GM23248 (cell line): ENCODE data around the gene HUS1B. TPM values are rescaled to one million over a fixed set of nuclear protein-coding genes. Genes with fewer than 3 reads are reported as not detected.
A peak's percentile ranks its signal among the peaks of the same experiment; 100 is the strongest.

Experiments used
- DNase-seq: peaks from one replicate; pipeline ENCODE4 v3.0.0-alpha.2; 2015
- H2AFZ ChIP-seq: fragments of 200-600 bp; sonication (generic); 2 replicates; pipeline ENCODE4 v1.6.1; 2016; ENCODE audit warnings: antibody characterized with exemption
- H3F3A ChIP-seq: fragments of 200-600 bp; sonication (generic); 2 replicates; pipeline ENCODE4 v1.6.1; 2016; ENCODE audit warnings: mild to moderate bottlenecking, antibody characterized with exemption, mixed run types; ENCODE audit not compliant: insufficient read depth
- H3K27ac ChIP-seq: fragments of 200-600 bp; sonication (generic); 2 replicates; pipeline ENCODE4 v1.5.1; 2016; ENCODE audit warnings: mild to moderate bottlenecking
- H3K27me3 ChIP-seq: fragments of 200-600 bp; sonication (generic); replicated peaks from 2 replicates; pipeline ENCODE4 v1.6.1; 2016; ENCODE audit warnings: mild to moderate bottlenecking; ENCODE audit not compliant: insufficient read depth
- H3K36me3 ChIP-seq: fragments of 200-600 bp; sonication (generic); 2 replicates; pipeline ENCODE4 v1.6.1; 2016; ENCODE audit warnings: low read depth, mild to moderate bottlenecking
- H3K4me1 ChIP-seq: fragments of 200-600 bp; sonication (generic); 2 replicates; pipeline ENCODE4 v1.6.1; 2016; ENCODE audit warnings: mild to moderate bottlenecking; ENCODE audit not compliant: insufficient read depth
- H3K4me2 ChIP-seq: fragments of 200-600 bp; sonication (generic); one replicate; pipeline ENCODE4 v1.6.1; 2016; ENCODE audit warnings: mild to moderate bottlenecking; ENCODE audit not compliant: unreplicated experiment
- H3K4me3 ChIP-seq: fragments of 200-600 bp; sonication (generic); 2 replicates; pipeline ENCODE4 v1.5.1; 2016; ENCODE audit warnings: mild to moderate bottlenecking
- H3K79me2 ChIP-seq: fragments of 200-600 bp; sonication (generic); 2 replicates; pipeline ENCODE4 v1.6.1; 2016; ENCODE audit warnings: mild to moderate bottlenecking; ENCODE audit not compliant: insufficient read depth
- H3K9ac ChIP-seq: fragments of 200-600 bp; sonication (generic); 2 replicates; pipeline ENCODE4 v1.6.1; 2016; ENCODE audit warnings: mild to moderate bottlenecking
- H3K9me2 ChIP-seq: fragments of 200-600 bp; sonication (generic); 2 replicates; pipeline ENCODE4 v1.6.1; 2016; ENCODE audit warnings: mixed run types, mild to moderate bottlenecking, moderate library complexity; ENCODE audit not compliant: insufficient read depth
- H3K9me3 ChIP-seq: fragments of 200-600 bp; sonication (generic); one replicate; pipeline ENCODE4 v1.6.1; 2017; ENCODE audit warnings: low read depth
- H4K20me1 ChIP-seq: fragments of 200-600 bp; sonication (generic); 2 replicates; pipeline ENCODE4 v1.6.0; 2016; ENCODE audit not compliant: insufficient read depth
- EZH2 ChIP-seq: fragments of 200-600 bp; sonication (generic); IDR thresholded peaks from 2 replicates; pipeline ENCODE4 v1.6.1; 2018; ENCODE audit warnings: antibody characterized with exemption, mild to moderate bottlenecking; ENCODE audit not compliant: insufficient read depth, poor library complexity, severe bottlenecking
- EZH2phosphoT487 ChIP-seq: fragments of 200-600 bp; sonication (generic); IDR thresholded peaks from 2 replicates; pipeline ENCODE4 v1.6.1; 2018; ENCODE audit warnings: antibody characterized with exemption, moderate library complexity, mild to moderate bottlenecking, low read depth; ENCODE audit not compliant: insufficient read depth
- WGBS, 2 experiments: methylation state at CpG; one replicate each; pipeline ENCODE4 v1.1.6; 2015 to 2017; ENCODE audit warnings: low lambda C conversion rate in 2 of 2, low coverage in 1 of 2; ENCODE audit errors: missing lambda C conversion rate in 2 of 2; 5-methylcytosine and 5-hydroxymethylcytosine counted together
- in situ Hi-C: fragments of 300-500 bp; cut with MboI; formaldehyde crosslinking; loops from 2 replicates; pipeline ENCODE4 v1.15.0; 2020
- polyA plus RNA-seq: library from polyadenylated mRNA; unstranded; fragments of >200 nt; fragmentation: Nextera tagmentation; extraction: Ambion mirVana; gene quantifications from 2 replicates; pipeline ENCODE4 v1.2.1, GENCODE V29; 2016
- total RNA-seq: library from RNA; depleted of rRNA; stranded (reverse); fragments of >200 nt; shearing (Covaris generic); gene quantifications from 2 replicates; pipeline ENCODE4 v1.2.3, GENCODE V29; 2014

The HUS1B gene
- total and polyA plus RNA-seq, 2 experiments from 2014 or later = 0.32 TPM; not detected in 1

GRCh38 chr6:628766-629165 lies 28.1 kb downstream of the HUS1B start:
- no peak overlapping the region for H3K4me2 ChIP-seq
- no peaks in the 10 kb centered on the region for H3K9me2 ChIP-seq
- TF ChIP-seq EZH2 = no peak
- no peak for TF ChIP-seq EZH2phosphoT487
- no peaks in the 10 kb centered on the region for H3K27me3 ChIP-seq
- no peak overlapping the region for H2AFZ ChIP-seq
- no peaks in the 10 kb centered on the region for H3K79me2 ChIP-seq
- no peak overlapping the region for H3K4me3 ChIP-seq
- no peaks in the 10 kb centered on the region for H4K20me1 ChIP-seq
- H3K4me1 ChIP-seq = no peaks in the 10 kb centered on the region
- WGBS, 2 experiments = 84 to 87% methylated on average over 3 of the region's 3 CpGs
- H3K9me3 ChIP-seq = no peaks in the 10 kb centered on the region
- in situ Hi-C loops = no loop called here
- no peak overlapping the region for H3K9ac ChIP-seq
- H3K36me3 ChIP-seq = no peaks in the 10 kb centered on the region; the same call in 1 of the 2 replicates
- DNase-seq = no peak
- no peaks in the 10 kb centered on the region for H3F3A ChIP-seq
- no peak overlapping the region for H3K27ac ChIP-seq

- Histone ChIP-seq H3K9me2 (no peaks in the 10 kb centered on the region), H3K9me3 (no peaks in the 10 kb centered on the region), H3K4me2 (no peak overlapping the region), H3K36me3 (no peaks in the 10 kb centered on the region), H3K4me1 (no peaks in the 10 kb centered on the region), H3K79me2 (no peaks in the 10 kb centered on the region), H3F3A (no peaks in the 10 kb centered on the region), H4K20me1 (no peaks in the 10 kb centered on the region), H3K27ac (no peak overlapping the region), H3K27me3 (no peaks in the 10 kb centered on the region), H3K4me3 (no peak overlapping the region), H2AFZ (no peak overlapping the region), H3K9ac (no peak overlapping the region)
- no peak for TF ChIP-seq EZH2phosphoT487
- TF ChIP-seq EZH2 = no peak
- in situ Hi-C loops = no loop called here
- 89 to 92% methylated on average over 9 of the region's 9 CpGs for WGBS, 2 experiments
- DNase-seq = no peak
Observed at GRCh38 chr6:626236-626635, 30.7 kb downstream of the HUS1B start.

- Histone ChIP-seq H2AFZ (no peak overlapping the region), H3F3A (no peaks in the 10 kb centered on the region), H3K4me1 (no peaks in the 10 kb centered on the region), H3K27ac (no peak overlapping the region), H3K4me3 (no peak overlapping the region), H3K27me3 (no peaks in the 10 kb centered on the region), H3K9me2 (no peaks in the 10 kb centered on the region), H3K36me3 (no peaks in the 10 kb centered on the region), H3K9ac (no peak overlapping the region), H4K20me1 (no peaks in the 10 kb centered on the region), H3K79me2 (no peaks in the 10 kb centered on the region), H3K9me3 (no peaks in the 10 kb centered on the region), H3K4me2 (no peak overlapping the region)
- WGBS, 2 experiments = 89 to 95% methylated on average over 11 of the region's 11 CpGs
- in situ Hi-C loops = no loop called here
- TF ChIP-seq EZH2phosphoT487 = no peak
- no peak for TF ChIP-seq EZH2
- DNase-seq = peak; percentile 2
Observed at GRCh38 chr6:624979-625378, 31.9 kb downstream of the HUS1B start.

DNA sequence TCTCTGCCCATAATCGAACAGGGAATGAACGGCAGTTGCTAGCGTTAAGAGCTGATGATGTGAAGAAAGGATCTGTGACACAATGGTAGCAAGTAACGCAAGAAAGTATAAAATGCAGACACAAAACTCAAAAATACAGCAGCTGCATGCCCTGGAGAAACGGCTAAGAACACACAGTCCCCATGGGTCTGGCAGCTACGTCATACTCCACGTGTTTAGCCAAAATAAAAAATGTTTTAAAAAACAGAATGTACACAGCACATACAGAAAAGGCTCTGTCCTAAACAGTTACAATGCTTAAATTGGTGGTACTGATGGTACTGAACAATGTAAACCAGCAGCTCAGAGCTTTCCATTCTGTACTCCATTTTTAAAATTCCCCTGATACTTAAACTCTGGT lies 34.4 kb downstream of the HUS1B start:
- Histone ChIP-seq H3K9me3 (no peaks in the 10 kb centered on the region), H3K79me2 (no peaks in the 10 kb centered on the region), H3K27ac (no peak overlapping the region), H3K4me1 (no peaks in the 10 kb centered on the region), H3K4me2 (no peak overlapping the region), H3K27me3 (no peaks in the 10 kb centered on the region), H3K9ac (no peak overlapping the region), H2AFZ (no peak overlapping the region), H4K20me1 (no peaks in the 10 kb centered on the region), H3K36me3 (no peaks in the 10 kb centered on the region), H3K4me3 (no peak overlapping the region), H3F3A (no peaks in the 10 kb centered on the region), H3K9me2 (no peaks in the 10 kb centered on the region)
- in situ Hi-C loops = no loop called here
- DNase-seq = no peak
- 93 to 97% methylated on average over 7 of the region's 7 CpGs for whole genome bisulfite sequencing, 2 experiments
- TF ChIP-seq EZH2phosphoT487 (no peak), EZH2 (no peak)

GRCh38 chr6:621931-622330 lies 35.0 kb downstream of the HUS1B start:
- Histone ChIP-seq H3K36me3 (no peaks in the 10 kb centered on the region), H3K9me3 (no peaks in the 10 kb centered on the region), H3K4me3 (no peak overlapping the region), H3K79me2 (no peaks in the 10 kb centered on the region), H3K9me2 (no peaks in the 10 kb centered on the region), H2AFZ (no peak overlapping the region), H3K27ac (no peak overlapping the region), H3K4me1 (no peaks in the 10 kb centered on the region), H3F3A (no peaks in the 10 kb centered on the region), H3K9ac (no peak overlapping the region), H3K27me3 (no peaks in the 10 kb centered on the region), H3K4me2 (no peak overlapping the region), H4K20me1 (no peaks in the 10 kb centered on the region)
- in situ Hi-C loops = no loop called here
- TF ChIP-seq EZH2 (no peak), EZH2phosphoT487 (no peak)
- WGBS, 2 experiments = 92 to 94% methylated on average over 9 of the region's 9 CpGs
- DNase-seq = no peak
